Fibroblast of villous mesenchyme (primary cell): ENCODE results near the gene CHI3L1. TPM values are rescaled to one million over a fixed set of nuclear protein-coding genes. Genes with fewer than 3 reads are reported as not detected.

ENCODE experiments used
- DNase-seq: peaks from one replicate; pipeline ENCODE4 v3.0.0-alpha.2; 2010; ENCODE audit warnings: low read depth
- H3K4me3 ChIP-seq: 2 replicates; pipeline ENCODE4 v1.5.1; 2011; ENCODE audit warnings: low read depth, mild to moderate bottlenecking, low read length
- total RNA-seq: library from RNA; depleted of rRNA; stranded (reverse); fragments of >200 nt; gene quantifications from 2 replicates; pipeline ENCODE4 v1.2.3, GENCODE V29; 2012
- TF ChIP-seq, protein P1 (sequence below): IDR thresholded peaks from 2 replicates; pipeline ENCODE4 v1.5.1; 2012; ENCODE audit warnings: low read depth, mild to moderate bottlenecking, low read length; ENCODE audit not compliant: insufficient read depth

CHI3L1 gene
- total RNA-seq, 1 donor = 136 TPM

DNA sequence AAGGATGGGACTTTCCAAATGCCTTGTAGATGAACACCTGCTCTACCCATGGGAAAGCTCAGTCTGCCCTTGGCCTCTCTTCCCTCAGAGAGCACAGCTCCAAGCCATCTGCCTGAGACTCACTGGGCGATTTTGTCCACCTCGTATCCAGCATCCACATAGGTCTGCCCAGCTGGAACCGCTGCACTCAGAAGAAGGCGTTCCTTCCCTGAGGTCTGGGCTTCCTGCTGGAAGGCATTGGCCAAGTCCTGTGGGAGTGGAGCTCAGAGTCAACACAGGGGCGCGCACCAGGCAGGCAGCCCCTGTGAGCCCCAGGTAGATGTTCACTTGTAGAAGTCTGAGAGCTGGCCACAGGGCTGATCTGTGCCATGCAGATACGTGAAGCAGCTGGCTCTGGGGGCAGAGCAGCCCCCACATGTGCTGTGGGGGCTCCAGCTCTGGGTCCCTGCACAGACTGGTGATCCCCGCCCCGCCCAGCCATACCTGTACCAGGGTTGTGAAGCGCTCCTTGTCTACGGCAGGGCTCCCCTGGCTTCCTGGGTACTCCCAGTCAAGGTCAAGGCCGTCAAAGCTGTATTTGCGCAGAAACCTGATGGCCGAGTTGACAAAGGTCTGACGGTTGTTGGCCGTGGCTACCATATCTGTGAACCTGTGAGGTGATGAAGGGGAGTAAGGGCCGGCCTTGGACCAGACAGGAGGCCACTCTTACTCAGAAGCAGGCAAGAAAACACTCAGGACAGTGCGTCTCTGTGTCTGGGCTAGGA, 36.7 kb upstream of the CHI3L1 start:
- no peak for DNase-seq
- TF ChIP-seq, protein P1, sequence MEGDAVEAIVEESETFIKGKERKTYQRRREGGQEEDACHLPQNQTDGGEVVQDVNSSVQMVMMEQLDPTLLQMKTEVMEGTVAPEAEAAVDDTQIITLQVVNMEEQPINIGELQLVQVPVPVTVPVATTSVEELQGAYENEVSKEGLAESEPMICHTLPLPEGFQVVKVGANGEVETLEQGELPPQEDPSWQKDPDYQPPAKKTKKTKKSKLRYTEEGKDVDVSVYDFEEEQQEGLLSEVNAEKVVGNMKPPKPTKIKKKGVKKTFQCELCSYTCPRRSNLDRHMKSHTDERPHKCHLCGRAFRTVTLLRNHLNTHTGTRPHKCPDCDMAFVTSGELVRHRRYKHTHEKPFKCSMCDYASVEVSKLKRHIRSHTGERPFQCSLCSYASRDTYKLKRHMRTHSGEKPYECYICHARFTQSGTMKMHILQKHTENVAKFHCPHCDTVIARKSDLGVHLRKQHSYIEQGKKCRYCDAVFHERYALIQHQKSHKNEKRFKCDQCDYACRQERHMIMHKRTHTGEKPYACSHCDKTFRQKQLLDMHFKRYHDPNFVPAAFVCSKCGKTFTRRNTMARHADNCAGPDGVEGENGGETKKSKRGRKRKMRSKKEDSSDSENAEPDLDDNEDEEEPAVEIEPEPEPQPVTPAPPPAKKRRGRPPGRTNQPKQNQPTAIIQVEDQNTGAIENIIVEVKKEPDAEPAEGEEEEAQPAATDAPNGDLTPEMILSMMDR = no peak
- H3K4me3 ChIP-seq = no peak overlapping the region

DNA sequence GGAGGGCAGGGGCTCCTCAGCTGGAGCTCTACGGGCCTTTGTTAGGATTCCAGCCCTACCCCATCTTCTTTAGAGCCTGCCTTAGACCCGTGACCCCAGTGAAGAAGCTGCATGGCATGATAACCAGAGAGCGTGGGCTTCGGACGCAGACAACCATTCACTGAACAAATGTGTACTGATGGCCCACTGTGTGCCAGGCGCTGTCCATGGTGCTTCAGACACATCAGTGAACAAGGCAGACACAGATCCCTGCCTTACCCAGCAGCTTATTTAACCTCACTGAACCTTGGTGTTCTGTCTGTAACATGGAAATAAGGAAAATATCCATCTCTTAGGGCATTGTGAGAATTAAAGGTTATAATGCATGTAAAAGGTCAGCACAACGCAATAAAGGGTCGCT, 33.4 kb upstream of the CHI3L1 start:
- TF ChIP-seq, protein P1 = no peak
- no peak overlapping the region for H3K4me3 ChIP-seq
- DNase-seq = no peak

DNA sequence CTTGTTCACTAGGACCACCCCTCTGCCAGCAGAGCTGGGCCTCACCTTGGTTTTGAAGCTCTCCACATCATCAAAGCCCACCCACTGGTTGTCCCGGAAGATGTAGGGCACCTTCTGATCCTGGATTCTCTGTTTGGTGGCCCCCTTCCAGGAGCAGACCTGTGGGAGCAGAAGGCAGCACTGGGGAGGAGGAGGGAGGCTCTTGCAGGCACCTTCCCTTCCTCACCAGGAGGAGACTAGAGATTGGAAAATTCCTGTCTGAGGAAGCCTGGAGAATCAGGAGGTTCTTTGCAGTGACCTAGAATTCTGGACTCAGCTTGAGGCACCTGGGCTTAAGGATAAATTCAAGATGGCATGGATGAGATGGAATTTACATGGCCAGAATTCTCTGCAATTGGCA, 32.7 kb upstream of the CHI3L1 start:
- TF ChIP-seq, protein P1 = no peak

DNA sequence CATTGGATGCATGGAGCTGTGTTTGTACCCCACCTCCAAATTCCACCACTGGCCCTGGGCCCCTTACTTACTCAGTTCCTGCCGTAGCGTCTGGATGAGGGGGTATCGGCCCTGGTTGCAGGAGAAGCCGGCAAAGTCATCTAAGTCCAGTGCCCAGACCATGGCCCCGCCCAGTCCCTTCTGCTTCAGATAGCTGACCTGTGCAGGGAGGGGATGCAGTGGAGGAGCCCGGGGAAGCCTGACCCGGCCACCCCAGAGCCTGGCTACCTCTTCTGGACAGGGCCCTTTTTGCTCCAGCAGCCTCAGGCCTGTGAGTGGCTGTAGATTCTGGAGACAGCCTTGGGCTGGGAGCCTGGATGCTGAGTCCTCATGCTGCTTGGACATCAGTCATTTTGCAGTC, 31.2 kb upstream of the CHI3L1 start:
- TF ChIP-seq, protein P1 = no peak
- DNase-seq = no peak
- no peak overlapping the region for H3K4me3 ChIP-seq

More for the DNA sequence above, 32.7 kb upstream of the CHI3L1 start:
- DNase-seq = no peak
- H3K4me3 ChIP-seq = no peak overlapping the region

DNA sequence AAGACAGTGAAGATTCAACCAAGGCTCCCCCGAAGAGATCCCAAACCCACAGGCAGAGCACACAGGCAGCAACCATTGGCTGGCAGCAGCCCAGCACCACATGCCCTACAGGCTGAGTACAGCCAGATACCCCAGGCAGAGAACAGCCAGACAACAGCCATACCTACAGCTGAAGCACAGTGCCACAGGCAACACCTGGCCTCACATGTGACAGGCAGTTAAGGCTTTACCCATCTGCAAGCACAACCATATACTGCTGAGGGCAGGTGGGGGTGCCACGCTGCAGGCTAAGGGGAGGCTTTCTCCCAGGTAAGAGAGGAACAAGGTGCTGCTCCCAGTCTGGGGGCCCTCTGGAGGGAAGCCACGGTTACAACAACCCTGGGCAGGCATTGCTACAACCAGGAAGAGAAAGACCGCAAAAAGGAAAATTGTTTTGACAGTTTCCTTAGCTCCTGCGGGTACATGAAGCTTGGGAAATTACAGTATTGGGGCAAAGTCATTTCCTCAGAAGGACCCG, 30.7 kb upstream of the CHI3L1 start:
- no peak overlapping the region for H3K4me3 ChIP-seq
- DNase-seq = no peak
- TF ChIP-seq, protein P1 = peak; percentile 17

DNA sequence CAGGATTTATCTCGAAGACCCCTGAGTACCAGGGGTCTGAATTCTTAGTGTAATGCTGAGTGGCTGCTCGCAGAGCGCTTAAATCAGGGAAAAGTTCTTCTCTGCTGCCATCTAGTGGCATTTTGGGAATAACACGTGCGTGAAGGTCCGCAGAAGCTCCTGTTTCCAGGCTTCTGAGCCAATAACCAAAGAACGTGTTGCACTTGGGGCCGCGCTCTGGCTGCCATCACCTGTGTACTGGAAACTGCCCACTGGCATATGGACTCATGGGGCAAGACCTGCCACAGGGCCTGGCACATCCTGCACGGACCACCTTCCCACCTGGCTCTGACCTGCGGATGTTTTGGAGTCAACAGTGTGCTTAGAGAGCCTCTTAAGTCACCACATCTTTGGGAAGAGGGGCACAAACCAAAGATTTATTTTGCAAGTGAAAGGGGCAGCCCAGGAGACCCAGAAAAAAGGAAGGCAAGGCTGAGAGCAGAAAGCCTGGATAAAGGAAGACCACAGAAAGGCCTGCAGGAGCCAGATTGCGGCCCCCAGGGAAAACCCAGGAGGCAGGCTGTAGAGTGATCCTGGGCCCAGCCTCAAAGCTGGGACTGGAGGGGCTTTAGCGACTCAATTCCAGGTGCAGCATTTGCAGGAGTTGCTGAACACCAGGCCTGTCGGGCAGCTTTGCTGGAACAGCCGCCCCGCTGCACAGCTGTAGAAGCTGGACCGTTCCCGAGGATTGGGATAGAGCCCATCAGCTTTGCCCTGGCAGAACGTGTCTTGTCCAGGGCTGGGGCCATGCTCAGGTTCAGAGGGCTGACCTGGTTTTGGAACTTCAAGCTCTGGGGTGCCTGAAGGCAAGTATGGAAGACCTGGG, 30.0 kb upstream of the CHI3L1 start:
- no peak overlapping the region for H3K4me3 ChIP-seq
- DNase-seq = peak; percentile 78
- TF ChIP-seq, protein P1 = peak; percentile 66
